Brain microvascular endothelial cell (primary cell): Measurements from ENCODE around the gene FAM120B.

ENCODE experiments used
- DNase-seq: peaks from one replicate; pipeline ENCODE4 v3.0.0-alpha.2; 2020
- H3K27ac ChIP-seq: fragments of 250-450 bp; sonication (Bioruptor Pico); 2 replicates; pipeline ENCODE4 v1.5.1; 2020; ENCODE audit warnings: mild to moderate bottlenecking, moderate library complexity
- H3K27me3 ChIP-seq: fragments of 250-450 bp; sonication (Bioruptor Pico); replicated peaks from 2 replicates; pipeline ENCODE4 v1.5.1; 2020; ENCODE audit warnings: mild to moderate bottlenecking
- H3K36me3 ChIP-seq: fragments of 250-450 bp; sonication (Bioruptor Pico); replicated peaks from 2 replicates; pipeline ENCODE4 v1.5.1; 2020; ENCODE audit warnings: mild to moderate bottlenecking
- H3K4me3 ChIP-seq: 2 replicates; pipeline ENCODE4 v1.5.1; 2011; ENCODE audit warnings: low read depth, mild to moderate bottlenecking, control low read depth, low read length, moderate library complexity
- CTCF ChIP-seq: IDR thresholded peaks from 2 replicates; pipeline ENCODE4 v1.5.1; 2011; ENCODE audit warnings: low read depth, mild to moderate bottlenecking, moderate library complexity, low read length, control low read depth, inconsistent platforms; ENCODE audit errors: missing control alignments
- in situ Hi-C: cut with HindIII; loops from 2 replicates; pipeline ENCODE4 v1.10.0; 2017; ENCODE audit warnings: low sequenced_read_pairs, low pct_ligation_motif_present

The FAM120B gene

GRCh38 chr6:170445487-170445886 is 138.9 kb downstream of the FAM120B start:
- Histone ChIP-seq H3K27ac (no peak overlapping the region), H3K36me3 (no peaks in the 10 kb centered on the region), H3K27me3 (no peaks in the 10 kb centered on the region), H3K4me3 (no peak overlapping the region)
- no peak for TF ChIP-seq CTCF
- DNase-seq, result no peak
- in situ Hi-C loops, result no loop called here

- Histone ChIP-seq H3K4me3 (no peak overlapping the region), H3K27ac (no peak overlapping the region), H3K27me3 (no peaks in the 10 kb centered on the region), H3K36me3 (no peaks in the 10 kb centered on the region)
- in situ Hi-C loops, result no loop called here
- no peak for TF ChIP-seq CTCF
- no peak for DNase-seq
Measured at GRCh38 chr6:170445971-170446370, 139.4 kb downstream of the FAM120B start.

GRCh38 chr6:170446841-170447560 is 140.4 kb downstream of the FAM120B start:
- H3K36me3 ChIP-seq, result no peaks in the 10 kb centered on the region
- in situ Hi-C loops, result no loop called here
- DNase-seq, result no peak
- H3K27me3 ChIP-seq, result no peaks in the 10 kb centered on the region
- TF ChIP-seq CTCF, result no peak
- no peak overlapping the region for H3K4me3 ChIP-seq
- no peak overlapping the region for H3K27ac ChIP-seq

- in situ Hi-C loops, result no loop called here
- Histone ChIP-seq H3K27me3 (no peaks in the 10 kb centered on the region), H3K36me3 (no peaks in the 10 kb centered on the region), H3K27ac (no peak overlapping the region), H3K4me3 (no peak overlapping the region)
- no peak for TF ChIP-seq CTCF
- no peak for DNase-seq
Measured at GRCh38 chr6:170447561-170447930, 141.0 kb downstream of the FAM120B start.

- Histone ChIP-seq H3K36me3 (no peaks in the 10 kb centered on the region), H3K27ac (no peak overlapping the region), H3K4me3 (no peak overlapping the region), H3K27me3 (no peaks in the 10 kb centered on the region)
- in situ Hi-C loops, result no loop called here
- DNase-seq, result no peak
- no peak for TF ChIP-seq CTCF
Measured at GRCh38 chr6:170448317-170448716, 141.8 kb downstream of the FAM120B start.
